HG03469 (cell line): ENCODE results near the gene RHPN2.

ENCODE experiments used
- ATAC-seq: cut with Tn5 transposase; IDR thresholded peaks from one replicate; pipeline ENCODE4 v1.9.1; 2021; ENCODE audit warnings: mild to moderate bottlenecking, moderate library complexity, moderate number of reproducible peaks; ENCODE audit not compliant: unreplicated experiment

The RHPN2 gene

GRCh38 chr19:33064792-33065550 is at the start of gene RHPN2:
RHPN2 (minus strand) TSS chr19:33064888; CDS start chr19:33064852, 36 bp downstream.
- no peak for ATAC-seq

- no peak for ATAC-seq
These were observed 49.6 kb upstream of the RHPN2 start for GRCh38 chr19:33114312-33114711.

GRCh38 chr19:33111587-33111986 is 46.9 kb upstream of the RHPN2 start:
- ATAC-seq: no peak

GRCh38 chr19:33110137-33110910 is 45.6 kb upstream of the RHPN2 start:
- no peak for ATAC-seq

- no peak for ATAC-seq
These were observed 43.5 kb upstream of the RHPN2 start for GRCh38 chr19:33108161-33108560.

GRCh38 chr19:33102893-33103292 is 38.2 kb upstream of the RHPN2 start:
- no peak for ATAC-seq

GRCh38 chr19:33100894-33101644 is 36.4 kb upstream of the RHPN2 start:
- ATAC-seq: no peak

GRCh38 chr19:33098055-33098534 is 33.4 kb upstream of the RHPN2 start:
- ATAC-seq: no peak

GRCh38 chr19:33096005-33096404 is 31.3 kb upstream of the RHPN2 start:
- ATAC-seq: no peak

- no peak for ATAC-seq
These were observed 29.9 kb upstream of the RHPN2 start for GRCh38 chr19:33094436-33095067.

GRCh38 chr19:33093420-33094210 is 28.9 kb upstream of the RHPN2 start:
- ATAC-seq: no peak

- no peak for ATAC-seq
These were observed 25.5 kb upstream of the RHPN2 start for GRCh38 chr19:33090179-33090578.

- ATAC-seq: no peak
These were observed 24.3 kb upstream of the RHPN2 start for GRCh38 chr19:33089010-33089409.

GRCh38 chr19:33086955-33087354 is 22.3 kb upstream of the RHPN2 start:
- ATAC-seq: no peak

- ATAC-seq: no peak
These were observed 21.0 kb upstream of the RHPN2 start for GRCh38 chr19:33085570-33086128.

- ATAC-seq: peak; percentile 67
These were observed 16.3 kb upstream of the RHPN2 start, which contains the start of gene GPATCH1 for GRCh38 chr19:33080761-33081681. GPATCH1 (plus strand) TSS chr19:33081181; CDS start chr19:33081194, 13 bp downstream.

- ATAC-seq: no peak
These were observed 10.8 kb upstream of the RHPN2 start for GRCh38 chr19:33075519-33075918.

- ATAC-seq: no peak
These were observed 7.2 kb upstream of the RHPN2 start for GRCh38 chr19:33071887-33072286.

- ATAC-seq: no peak
These were observed 2.4 kb upstream of the RHPN2 start for GRCh38 chr19:33067121-33067520.
